ENCODE results near the gene ARHGEF28.

Gene ARHGEF28

GRCh38 chr5:73915345-73915744 is 289.3 kb downstream of the ARHGEF28 start:
- Histone ChIP-seq H3K27ac (no peak overlapping the region), H3K36me3 (replicated peaks) (peaks cover 7% of the 10 kb centered on the region), H3K27me3 (replicated peaks) (no peaks in the 10 kb centered on the region), H3K4me3 (ENCODE audit: low read depth, low read length) (no peak overlapping the region)
- DNase-seq: no peak
- in situ Hi-C loops (cut with HindIII; ENCODE audit: low pct_ligation_motif_present, low sequenced_read_pairs): loop anchor here (25.0 kb wide), 1 partner anchor 747 kb away; no protein-coding TSS in a partner anchor
- no peak for TF ChIP-seq CTCF (IDR thresholded peaks at IDR 0.05; ENCODE audit: low read depth, low read length, missing control alignments)

GRCh38 chr5:73917433-73917832 is 291.4 kb downstream of the ARHGEF28 start:
- Histone ChIP-seq H3K4me3 (ENCODE audit: low read depth, low read length) (no peak overlapping the region), H3K36me3 (replicated peaks) (no peaks in the 10 kb centered on the region), H3K27me3 (replicated peaks) (no peaks in the 10 kb centered on the region), H3K27ac (no peak overlapping the region)
- in situ Hi-C loops (cut with HindIII; ENCODE audit: low pct_ligation_motif_present, low sequenced_read_pairs): loop anchor here (25.0 kb wide), 1 partner anchor 745 kb away; no protein-coding TSS in a partner anchor
- no peak for TF ChIP-seq CTCF (IDR thresholded peaks at IDR 0.05; ENCODE audit: low read depth, low read length, missing control alignments)
- DNase-seq: no peak

- H3K27ac ChIP-seq: no peak overlapping the region
- no peak for TF ChIP-seq CTCF (IDR thresholded peaks at IDR 0.05; ENCODE audit: low read depth, low read length, missing control alignments)
- no peak for DNase-seq
- no peaks in the 10 kb centered on the region for H3K27me3 ChIP-seq (replicated peaks)
- no peaks in the 10 kb centered on the region for H3K36me3 ChIP-seq (replicated peaks)
- in situ Hi-C loops (cut with HindIII; ENCODE audit: low pct_ligation_motif_present, low sequenced_read_pairs): loop anchor here (25.0 kb wide), 1 partner anchor 744 kb away; no protein-coding TSS in a partner anchor
- H3K4me3 ChIP-seq (ENCODE audit: low read depth, low read length): no peak overlapping the region
Measured at GRCh38 chr5:73917891-73918290, 291.9 kb downstream of the ARHGEF28 start.

- Histone ChIP-seq H3K36me3 (replicated peaks) (no peaks in the 10 kb centered on the region), H3K4me3 (ENCODE audit: low read depth, low read length) (no peak overlapping the region), H3K27me3 (replicated peaks) (no peaks in the 10 kb centered on the region), H3K27ac (no peak overlapping the region)
- TF ChIP-seq CTCF (IDR thresholded peaks at IDR 0.05; ENCODE audit: low read depth, low read length, missing control alignments): no peak
- peak; percentile 18 for DNase-seq
- in situ Hi-C loops (cut with HindIII; ENCODE audit: low pct_ligation_motif_present, low sequenced_read_pairs): loop anchor here (25.0 kb wide), 1 partner anchor 743 kb away; no protein-coding TSS in a partner anchor
Measured at GRCh38 chr5:73918791-73919221, 292.8 kb downstream of the ARHGEF28 start.

DNA sequence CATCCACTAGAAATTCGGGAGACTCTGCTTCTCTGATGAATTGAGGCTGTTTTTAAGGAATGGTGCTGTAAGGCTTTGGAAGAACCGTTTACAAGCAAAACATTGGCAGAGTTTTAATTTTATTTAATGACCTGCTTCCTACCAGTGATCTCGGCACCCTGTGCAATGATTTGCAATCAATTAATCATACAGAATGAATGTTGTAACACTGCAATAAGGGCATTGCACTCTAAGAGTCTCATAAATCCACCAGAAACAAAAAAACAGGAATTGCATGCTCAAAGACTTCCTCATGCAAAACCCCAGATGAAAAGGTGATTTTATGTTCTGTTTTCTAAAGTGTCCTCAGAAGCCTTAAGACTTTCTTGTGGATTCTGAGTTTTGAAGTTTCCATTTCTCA is 295.7 kb downstream of the ARHGEF28 start:
- in situ Hi-C loops (cut with HindIII; ENCODE audit: low pct_ligation_motif_present, low sequenced_read_pairs): loop anchor here (25.0 kb wide), 1 partner anchor 741 kb away; no protein-coding TSS in a partner anchor
- Histone ChIP-seq H3K27ac (no peak overlapping the region), H3K27me3 (replicated peaks) (no peaks in the 10 kb centered on the region), H3K36me3 (replicated peaks) (no peaks in the 10 kb centered on the region), H3K4me3 (ENCODE audit: low read depth, low read length) (no peak overlapping the region)
- no peak for TF ChIP-seq CTCF (IDR thresholded peaks at IDR 0.05; ENCODE audit: low read depth, low read length, missing control alignments)
- DNase-seq: no peak

DNA sequence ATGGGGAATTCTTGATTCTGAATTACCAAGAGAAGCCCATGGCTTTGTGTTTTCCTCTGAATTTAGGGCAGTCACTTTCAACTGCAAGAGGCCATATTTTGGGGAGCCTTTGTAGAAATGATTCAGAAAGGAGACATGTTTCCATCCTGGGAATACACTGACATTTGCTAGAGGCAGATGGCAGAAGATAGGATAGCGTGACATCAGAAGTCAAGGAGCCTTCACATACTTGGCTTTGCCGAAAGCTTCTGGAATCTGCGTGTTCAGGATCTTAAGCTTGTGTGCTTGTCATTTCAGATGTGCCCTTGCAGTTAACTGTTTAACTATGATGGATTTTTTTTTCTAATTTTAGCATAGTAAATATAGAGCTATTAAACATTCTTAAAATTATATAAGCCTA is 296.2 kb downstream of the ARHGEF28 start:
- TF ChIP-seq CTCF (IDR thresholded peaks at IDR 0.05; ENCODE audit: low read depth, low read length, missing control alignments): no peak
- DNase-seq: no peak
- H3K27ac ChIP-seq: no peak overlapping the region
- H3K36me3 ChIP-seq (replicated peaks): no peaks in the 10 kb centered on the region
- H3K4me3 ChIP-seq (ENCODE audit: low read depth, low read length): no peak overlapping the region
- in situ Hi-C loops (cut with HindIII; ENCODE audit: low pct_ligation_motif_present, low sequenced_read_pairs): loop anchor here (25.0 kb wide), 1 partner anchor 740 kb away; no protein-coding TSS in a partner anchor
- no peaks in the 10 kb centered on the region for H3K27me3 ChIP-seq (replicated peaks)

All from brain microvascular endothelial cell (primary cell).